Measurements from ENCODE around the gene PDHA1. TPM values are rescaled to one million over a fixed set of nuclear protein-coding genes. Genes with fewer than 3 reads are reported as not detected.

Gene PDHA1
- total and polyA plus RNA-seq, 2 of the 8 experiments (the other 6 are each of a cell fraction or from before 2014, with no cell fraction given): 128 to 225 TPM

DNA sequence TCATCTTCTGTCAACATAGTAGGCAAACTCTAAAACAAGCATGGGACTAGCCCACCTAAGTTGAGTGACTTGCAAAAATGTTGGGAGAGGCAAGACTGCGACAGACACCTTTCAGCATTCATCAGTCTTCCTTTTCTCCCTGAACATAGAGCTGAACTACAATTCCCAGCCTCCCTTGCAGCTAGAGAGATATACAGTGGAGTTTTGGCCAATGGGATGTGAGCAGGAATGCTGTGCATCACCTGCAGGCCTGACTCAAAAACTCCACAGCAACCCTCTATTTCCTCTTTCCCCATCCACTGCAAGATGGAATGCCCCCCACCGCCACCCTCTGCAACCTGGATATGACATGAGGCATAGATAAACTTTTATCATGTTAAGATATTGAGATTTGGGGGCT lies 66.5 kb downstream of the PDHA1 start:
- Histone ChIP-seq H3K23ac (ENCODE audit: insufficient read length) (no peak overlapping the region), H3K36me3 (ENCODE audit: control insufficient read depth in 2 of 4, insufficient read depth in 4 of 4, low read length in 3 of 4) (no peaks in the 10 kb centered on the region), H2BK20ac (ENCODE audit: low read length) (no peak overlapping the region), H4K91ac (replicated peaks; ENCODE audit: insufficient read length, low read length) (no peak overlapping the region), H3K23me2 (ENCODE audit: low read depth, low read length) (no peaks in the 10 kb centered on the region; the same call in 1 of the 2 replicates), H3K14ac (ENCODE audit: insufficient read length) (no peak overlapping the region), H3K4me2 (ENCODE audit: insufficient read depth in 1 of 2, low read depth in 2 of 2, low read length in 2 of 2) (no peak overlapping the region), H3K4me1 (replicated peaks in 1 of 4; ENCODE audit: control insufficient read depth in 3 of 4, insufficient read depth in 4 of 4, low read length in 3 of 4) (no peaks in the 10 kb centered on the region), H4K20me1 (replicated peaks in 1 of 2; ENCODE audit: control insufficient read depth in 1 of 2, insufficient read depth in 2 of 2, low read length in 2 of 2) (no peaks in the 10 kb centered on the region), H3K4ac (replicated peaks; ENCODE audit: insufficient read length, low read depth, low read length) (no peak overlapping the region), H3K4me3 (ENCODE audit: extremely low read depth in 1 of 4, insufficient read depth in 2 of 4, low read depth in 3 of 4, low read length in 4 of 4) (no peak overlapping the region), H4K8ac (ENCODE audit: extremely low read depth, insufficient read depth, low read length) (no peak overlapping the region), H2AFZ (ENCODE audit: low read length) (no peak overlapping the region), H2BK15ac (ENCODE audit: low read length) (no peak overlapping the region), H2BK5ac (ENCODE audit: low read depth, low read length) (no peak overlapping the region), H4K5ac (ENCODE audit: insufficient read length, low read depth, low read length) (no peak overlapping the region), H3K56ac (replicated peaks; ENCODE audit: insufficient read length, low read depth, low read length) (no peak overlapping the region), H3K27ac (ENCODE audit: low read depth, low read length) (no peak overlapping the region), H2BK12ac (ENCODE audit: low read depth, low read length) (no peak overlapping the region), H3K18ac (ENCODE audit: extremely low read depth, low read length) (no peak overlapping the region), H3K27me3 (replicated peaks in 1 of 4; ENCODE audit: control insufficient read depth in 3 of 4, extremely low read depth in 1 of 4, insufficient read depth in 3 of 4, low read length in 3 of 4) (no peaks in the 10 kb centered on the region), H3K79me2 (ENCODE audit: control insufficient read depth in 1 of 2, insufficient read depth in 2 of 2, low read length in 2 of 2) (no peaks in the 10 kb centered on the region), H3K79me1 (ENCODE audit: low read depth, low read length) (no peaks in the 10 kb centered on the region), H3K9me3 (ENCODE audit: insufficient read depth in 2 of 2, low read depth in 1 of 2, low read length in 1 of 2) (no peaks in the 10 kb centered on the region), H2BK120ac (replicated peaks; ENCODE audit: low read depth, low read length) (no peak overlapping the region), H2AK5ac (ENCODE audit: low read depth, low read length) (no peak overlapping the region), H3K9ac (replicated peaks in 1 of 4; ENCODE audit: extremely low read depth in 1 of 4, low read depth in 3 of 4, low read length in 3 of 4) (no peak overlapping the region)
- ChIA-PET POLR2A (ENCODE audit: partially characterized antibody) (no interaction called here), CTCF (ENCODE audit: partially characterized antibody) (interaction anchor here (0.6 kb wide), 1 partner anchor 42 kb away, joined by 3 read pairs; no protein-coding TSS in a partner anchor)
- peak; percentile 94 for FAIRE-seq
- WGBS, 2 experiments (ENCODE audit: extremely low coverage in 1 of 2, insufficient coverage in 1 of 2, insufficient read length in 1 of 2, insufficient replicate concordance in 2 of 2, low coverage in 1 of 2, low lambda C conversion rate in 2 of 2, missing lambda C conversion rate in 1 of 2): 79% methylated on average over 2 of the region's 2 CpGs; no CpG with 5 or more reads in 1 of the 2 experiments
- no peak for DNase-seq (ENCODE audit: low read depth in 1 of 2, low spot score in 2 of 2)
- TF ChIP-seq TCF12 (IDR thresholded peaks at IDR 0.05; ENCODE audit: low read depth, low read length) (no peak), SIX5 (IDR thresholded peaks at IDR 0.05; ENCODE audit: low read depth, low read length) (peak; percentile 44), POLR2A (IDR thresholded peaks at IDR 0.05; ENCODE audit: control extremely low read depth in 1 of 2, low read depth in 2 of 2, low read length in 2 of 2) (no peak)

Small RNA genes lying within 50 kb of the gene (small RNA-seq; reads per million reads assigned to genes)
- not detected for gene RF00019 (ENCODE audit: insufficient read depth)

Other genes starting within 250 kb of the PDHA1 start
- gene ADGRG2, start 221.5 kb upstream of the PDHA1 start, total RNA-seq (2021; fragmentation: NEBNext Ultra II Directional; extraction: Animal tissue kit (Norgen Biotek cat#: 25700)): 8.9 and 9.7 TPM in 2 replicates
- gene ADGRG2, start 221.5 kb upstream of the PDHA1 start, polyA plus RNA-seq (2011; rRNA removed): 10.7 and 13.3 TPM in 2 replicates
- gene MAP3K15, start 171.6 kb downstream of the PDHA1 start, total RNA-seq (2021; fragmentation: NEBNext Ultra II Directional; extraction: Animal tissue kit (Norgen Biotek cat#: 25700)): 2.1 and 2.4 TPM in 2 replicates
- gene MAP3K15, start 171.6 kb downstream of the PDHA1 start, polyA plus RNA-seq (2011; rRNA removed): 1.7 and 1.8 TPM in 2 replicates

All from H1 (cell line).